ENCODE data around the gene UBXN11. TPM values are rescaled to one million over a fixed set of nuclear protein-coding genes. Genes with fewer than 3 reads are reported as not detected.

The UBXN11 gene
- total RNA-seq, 4 donors from 2014 or later, result 2.7 to 3.8 (median 3.4) TPM

GRCh38 chr1:26300578-26301275, 5.7 kb downstream of the UBXN11 start:
- Histone ChIP-seq H3K4me1 (peaks cover 2% of the 10 kb centered on the region in 2 donors), H3K36me3 (no peaks in the 10 kb centered on the region), H3K27ac (no peak overlapping the region), H3K4me3 (no peak overlapping the region), H3K9me3 (no peaks in the 10 kb centered on the region), H3K27me3 (no peaks in the 10 kb centered on the region)
- in situ Hi-C loops (cut with MboI; ENCODE audit: low sequenced_read_pairs in 4 of 4) (no loop called here), intact Hi-C loops (cut with DNase I; ENCODE audit: low total_unique reads) (no loop called here)
- DNase-seq (no peak), ATAC-seq (no peak)
- TF ChIP-seq POLR2A (IDR thresholded peaks at IDR 0.05) (no peak), CTCF (IDR thresholded peaks at IDR 0.05 in 4 of 5, conservative IDR thresholded peaks at IDR 0.05 in 1 of 5) (no peak)

GRCh38 chr1:26297791-26298124, 8.7 kb downstream of the UBXN11 start:
- intact Hi-C loops (cut with DNase I; ENCODE audit: low total_unique reads), result no loop called here
- H3K9me3 ChIP-seq, result no peaks in the 10 kb centered on the region
- TF ChIP-seq CTCF (IDR thresholded peaks at IDR 0.05 in 4 of 5, conservative IDR thresholded peaks at IDR 0.05 in 1 of 5) (no peak), POLR2A (IDR thresholded peaks at IDR 0.05) (no peak)
- no peak overlapping the region for H3K4me3 ChIP-seq
- H3K4me1 ChIP-seq, result no peaks in the 10 kb centered on the region
- no peak for DNase-seq
- in situ Hi-C loops (cut with MboI; ENCODE audit: low sequenced_read_pairs in 4 of 4), result no loop called here
- no peak overlapping the region for H3K27ac ChIP-seq
- H3K36me3 ChIP-seq, result no peaks in the 10 kb centered on the region
- no peaks in the 10 kb centered on the region for H3K27me3 ChIP-seq
- no peak for ATAC-seq

GRCh38 chr1:26297057-26297790, 9.2 kb downstream of the UBXN11 start:
- in situ Hi-C loops (cut with MboI; ENCODE audit: low sequenced_read_pairs in 4 of 4) (no loop called here), intact Hi-C loops (cut with DNase I; ENCODE audit: low total_unique reads) (no loop called here)
- no peak for ATAC-seq
- H3K36me3 ChIP-seq, result no peaks in the 10 kb centered on the region
- no peaks in the 10 kb centered on the region for H3K4me1 ChIP-seq
- no peak overlapping the region for H3K27ac ChIP-seq
- no peak for TF ChIP-seq CTCF (IDR thresholded peaks at IDR 0.05 in 4 of 5, conservative IDR thresholded peaks at IDR 0.05 in 1 of 5)
- no peak for TF ChIP-seq POLR2A (IDR thresholded peaks at IDR 0.05)
- no peak overlapping the region for H3K4me3 ChIP-seq
- H3K9me3 ChIP-seq, result no peaks in the 10 kb centered on the region
- DNase-seq, result no peak
- H3K27me3 ChIP-seq, result no peaks in the 10 kb centered on the region

- in situ Hi-C loops (cut with MboI; ENCODE audit: low sequenced_read_pairs in 4 of 4), result no loop called here
- intact Hi-C loops (cut with DNase I; ENCODE audit: low total_unique reads), result no loop called here
- TF ChIP-seq POLR2A (IDR thresholded peaks at IDR 0.05) (no peak), CTCF (IDR thresholded peaks at IDR 0.05 in 4 of 5, conservative IDR thresholded peaks at IDR 0.05 in 1 of 5) (no peak)
- DNase-seq (no peak), ATAC-seq (no peak)
- Histone ChIP-seq H3K4me3 (no peak overlapping the region), H3K9me3 (no peaks in the 10 kb centered on the region), H3K4me1 (no peaks in the 10 kb centered on the region), H3K27ac (no peak overlapping the region), H3K36me3 (no peaks in the 10 kb centered on the region), H3K27me3 (no peaks in the 10 kb centered on the region)
These were observed 9.9 kb downstream of the UBXN11 start for GRCh38 chr1:26296340-26297056.
